HepG2 (cell line): ENCODE measurements around the gene RPS6KL1. TPM values are rescaled to one million over a fixed set of nuclear protein-coding genes. Genes with fewer than 3 reads are reported as not detected.

Experiments
- CTCF ChIP-seq: sonication (generic); formaldehyde crosslinking; IDR thresholded peaks from 2 replicates; pipeline ENCODE4 v1.5.0; 2020; ENCODE audit warnings: mild to moderate bottlenecking, missing genetic modification reagents, moderate library complexity
- FOXA3 ChIP-seq: IDR thresholded peaks from 2 replicates; pipeline ENCODE4 v1.6.1; 2016; ENCODE audit warnings: missing genetic modification reagents, missing compliant biosample characterization
- GATA4 ChIP-seq: sonication (generic); IDR thresholded peaks from 2 replicates; pipeline ENCODE4 v1.6.1; 2016; ENCODE audit warnings: antibody characterized with exemption, low read depth, borderline replicate concordance
- HHEX ChIP-seq: IDR thresholded peaks from 2 replicates; pipeline ENCODE4 v1.6.1; 2016; ENCODE audit warnings: control low read depth
- MATR3 ChIP-seq: sonication (generic); formaldehyde crosslinking; IDR thresholded peaks from 2 replicates; pipeline ENCODE4 v1.4.0; 2020; ENCODE audit warnings: missing genetic modification reagents
- RNF219 ChIP-seq: sonication (generic); formaldehyde crosslinking; IDR thresholded peaks from 2 replicates; pipeline ENCODE4 v1.5.0; 2020; ENCODE audit warnings: mild to moderate bottlenecking, missing genetic modification reagents
- YEATS2 ChIP-seq: sonication (generic); formaldehyde crosslinking; IDR thresholded peaks from 2 replicates; pipeline ENCODE4 v1.4.0; 2020; ENCODE audit warnings: missing genetic modification reagents, borderline replicate concordance
- ZMYM2 ChIP-seq: sonication (generic); formaldehyde crosslinking; IDR thresholded peaks from 2 replicates; pipeline ENCODE4 v1.8.0; 2022; ENCODE audit warnings: mild to moderate bottlenecking, missing genetic modification reagents
- polyA plus RNA-seq, 8 experiments: library from polyadenylated mRNA; depleted of rRNA in 3 of 8; stranded (reverse) in 7 of 8; unstranded in 1 of 8; fragments of >200 nt; fragmentation: Illumina TruSeq in 4 of 8; extraction: Trizol in 4 of 8; gene quantifications; 2 replicates each; pipeline versions ENCODE4 v1.2.1 to v1.2.3, GENCODE V29; 2011 to 2016; ENCODE audit warnings: low read depth in 4 of 8, missing spikeins in 1 of 8, mixed read lengths in 1 of 8; ENCODE audit not compliant: insufficient read depth in 1 of 8
- total RNA-seq, 5 experiments: library from RNA; depleted of rRNA; stranded (reverse); fragments of >200 nt; fragmentation: Illumina TruSeq; extraction: Trizol; gene quantifications; 2 replicates each; pipeline ENCODE4 v1.2.3, GENCODE V29; 2016; ENCODE audit warnings: low read depth in 1 of 5
- TF ChIP-seq, protein P1 (sequence below): sonication (generic); formaldehyde crosslinking; conservative IDR thresholded peaks from 2 replicates; pipeline ENCODE4 v1.4.0; 2020; ENCODE audit warnings: mild to moderate bottlenecking, missing genetic modification reagents, moderate library complexity
- TF ChIP-seq, protein P2 (sequence below): sonication (generic); formaldehyde crosslinking; IDR thresholded peaks from 2 replicates; pipeline ENCODE4 v1.8.0; 2022; ENCODE audit warnings: mild to moderate bottlenecking, missing genetic modification reagents
- TF ChIP-seq, protein P3 (sequence below): sonication (generic); formaldehyde crosslinking; IDR thresholded peaks from 2 replicates; pipeline ENCODE4 v1.5.0; 2020; ENCODE audit warnings: missing genetic modification reagents
- TF ChIP-seq, protein P4 (sequence below): sonication (generic); formaldehyde crosslinking; IDR thresholded peaks from 2 replicates; pipeline ENCODE4 v1.9.0; 2022; ENCODE audit warnings: missing genetic modification reagents, mild to moderate bottlenecking, borderline replicate concordance

The RPS6KL1 gene
- total and polyA plus RNA-seq, 2 of the 13 experiments (the other 11 are each of a cell fraction or from before 2014, with no cell fraction given), result 6.5 to 11.5 TPM

GRCh38 chr14:74881431-74882102, 41.5 kb downstream of the RPS6KL1 start, which contains the start of gene DLST (continued):
- TF ChIP-seq, protein P1, sequence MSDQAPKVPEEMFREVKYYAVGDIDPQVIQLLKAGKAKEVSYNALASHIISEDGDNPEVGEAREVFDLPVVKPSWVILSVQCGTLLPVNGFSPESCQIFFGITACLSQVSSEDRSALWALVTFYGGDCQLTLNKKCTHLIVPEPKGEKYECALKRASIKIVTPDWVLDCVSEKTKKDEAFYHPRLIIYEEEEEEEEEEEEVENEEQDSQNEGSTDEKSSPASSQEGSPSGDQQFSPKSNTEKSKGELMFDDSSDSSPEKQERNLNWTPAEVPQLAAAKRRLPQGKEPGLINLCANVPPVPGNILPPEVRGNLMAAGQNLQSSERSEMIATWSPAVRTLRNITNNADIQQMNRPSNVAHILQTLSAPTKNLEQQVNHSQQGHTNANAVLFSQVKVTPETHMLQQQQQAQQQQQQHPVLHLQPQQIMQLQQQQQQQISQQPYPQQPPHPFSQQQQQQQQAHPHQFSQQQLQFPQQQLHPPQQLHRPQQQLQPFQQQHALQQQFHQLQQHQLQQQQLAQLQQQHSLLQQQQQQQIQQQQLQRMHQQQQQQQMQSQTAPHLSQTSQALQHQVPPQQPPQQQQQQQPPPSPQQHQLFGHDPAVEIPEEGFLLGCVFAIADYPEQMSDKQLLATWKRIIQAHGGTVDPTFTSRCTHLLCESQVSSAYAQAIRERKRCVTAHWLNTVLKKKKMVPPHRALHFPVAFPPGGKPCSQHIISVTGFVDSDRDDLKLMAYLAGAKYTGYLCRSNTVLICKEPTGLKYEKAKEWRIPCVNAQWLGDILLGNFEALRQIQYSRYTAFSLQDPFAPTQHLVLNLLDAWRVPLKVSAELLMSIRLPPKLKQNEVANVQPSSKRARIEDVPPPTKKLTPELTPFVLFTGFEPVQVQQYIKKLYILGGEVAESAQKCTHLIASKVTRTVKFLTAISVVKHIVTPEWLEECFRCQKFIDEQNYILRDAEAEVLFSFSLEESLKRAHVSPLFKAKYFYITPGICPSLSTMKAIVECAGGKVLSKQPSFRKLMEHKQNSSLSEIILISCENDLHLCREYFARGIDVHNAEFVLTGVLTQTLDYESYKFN (CRISPR knock-in tag), result 0 out of 2 replicates have a peak, but pooled peaks have one; percentile 21
- TF ChIP-seq RNF219 (CRISPR knock-in tag), result no peak
- TF ChIP-seq ZMYM2 (CRISPR knock-in tag), result no peak
- peak; percentile 90 for TF ChIP-seq YEATS2 (CRISPR knock-in tag)
- TF ChIP-seq, protein P2, sequence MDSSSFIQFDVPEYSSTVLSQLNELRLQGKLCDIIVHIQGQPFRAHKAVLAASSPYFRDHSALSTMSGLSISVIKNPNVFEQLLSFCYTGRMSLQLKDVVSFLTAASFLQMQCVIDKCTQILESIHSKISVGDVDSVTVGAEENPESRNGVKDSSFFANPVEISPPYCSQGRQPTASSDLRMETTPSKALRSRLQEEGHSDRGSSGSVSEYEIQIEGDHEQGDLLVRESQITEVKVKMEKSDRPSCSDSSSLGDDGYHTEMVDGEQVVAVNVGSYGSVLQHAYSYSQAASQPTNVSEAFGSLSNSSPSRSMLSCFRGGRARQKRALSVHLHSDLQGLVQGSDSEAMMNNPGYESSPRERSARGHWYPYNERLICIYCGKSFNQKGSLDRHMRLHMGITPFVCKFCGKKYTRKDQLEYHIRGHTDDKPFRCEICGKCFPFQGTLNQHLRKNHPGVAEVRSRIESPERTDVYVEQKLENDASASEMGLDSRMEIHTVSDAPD (CRISPR knock-in tag), result no peak
- TF ChIP-seq, protein P3, sequence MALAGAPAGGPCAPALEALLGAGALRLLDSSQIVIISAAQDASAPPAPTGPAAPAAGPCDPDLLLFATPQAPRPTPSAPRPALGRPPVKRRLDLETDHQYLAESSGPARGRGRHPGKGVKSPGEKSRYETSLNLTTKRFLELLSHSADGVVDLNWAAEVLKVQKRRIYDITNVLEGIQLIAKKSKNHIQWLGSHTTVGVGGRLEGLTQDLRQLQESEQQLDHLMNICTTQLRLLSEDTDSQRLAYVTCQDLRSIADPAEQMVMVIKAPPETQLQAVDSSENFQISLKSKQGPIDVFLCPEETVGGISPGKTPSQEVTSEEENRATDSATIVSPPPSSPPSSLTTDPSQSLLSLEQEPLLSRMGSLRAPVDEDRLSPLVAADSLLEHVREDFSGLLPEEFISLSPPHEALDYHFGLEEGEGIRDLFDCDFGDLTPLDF (CRISPR knock-in tag), result no peak
- no peak for TF ChIP-seq MATR3
- 0 out of 2 replicates have a peak, but pooled peaks have one; percentile 51 for TF ChIP-seq GATA4
- peak; percentile 15; the same call in 1 of the 2 replicates for TF ChIP-seq CTCF (CRISPR knock-in tag)
- TF ChIP-seq FOXA3, result peak; percentile 51
- TF ChIP-seq, protein P4, sequence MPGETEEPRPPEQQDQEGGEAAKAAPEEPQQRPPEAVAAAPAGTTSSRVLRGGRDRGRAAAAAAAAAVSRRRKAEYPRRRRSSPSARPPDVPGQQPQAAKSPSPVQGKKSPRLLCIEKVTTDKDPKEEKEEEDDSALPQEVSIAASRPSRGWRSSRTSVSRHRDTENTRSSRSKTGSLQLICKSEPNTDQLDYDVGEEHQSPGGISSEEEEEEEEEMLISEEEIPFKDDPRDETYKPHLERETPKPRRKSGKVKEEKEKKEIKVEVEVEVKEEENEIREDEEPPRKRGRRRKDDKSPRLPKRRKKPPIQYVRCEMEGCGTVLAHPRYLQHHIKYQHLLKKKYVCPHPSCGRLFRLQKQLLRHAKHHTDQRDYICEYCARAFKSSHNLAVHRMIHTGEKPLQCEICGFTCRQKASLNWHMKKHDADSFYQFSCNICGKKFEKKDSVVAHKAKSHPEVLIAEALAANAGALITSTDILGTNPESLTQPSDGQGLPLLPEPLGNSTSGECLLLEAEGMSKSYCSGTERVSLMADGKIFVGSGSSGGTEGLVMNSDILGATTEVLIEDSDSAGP, result peak; percentile 90
- TF ChIP-seq HHEX (CRISPR knock-in tag), result no peak
